GM12874 (cell line): ENCODE data around the gene KCNH2.

Experiments
- TF ChIP-seq, protein P1 (sequence below): IDR thresholded peaks from 2 replicates; pipeline ENCODE4 v1.5.1; 2011; ENCODE audit warnings: low read depth, mild to moderate bottlenecking, control low read depth, low read length, moderate library complexity; ENCODE audit not compliant: insufficient read depth

Gene KCNH2

DNA sequence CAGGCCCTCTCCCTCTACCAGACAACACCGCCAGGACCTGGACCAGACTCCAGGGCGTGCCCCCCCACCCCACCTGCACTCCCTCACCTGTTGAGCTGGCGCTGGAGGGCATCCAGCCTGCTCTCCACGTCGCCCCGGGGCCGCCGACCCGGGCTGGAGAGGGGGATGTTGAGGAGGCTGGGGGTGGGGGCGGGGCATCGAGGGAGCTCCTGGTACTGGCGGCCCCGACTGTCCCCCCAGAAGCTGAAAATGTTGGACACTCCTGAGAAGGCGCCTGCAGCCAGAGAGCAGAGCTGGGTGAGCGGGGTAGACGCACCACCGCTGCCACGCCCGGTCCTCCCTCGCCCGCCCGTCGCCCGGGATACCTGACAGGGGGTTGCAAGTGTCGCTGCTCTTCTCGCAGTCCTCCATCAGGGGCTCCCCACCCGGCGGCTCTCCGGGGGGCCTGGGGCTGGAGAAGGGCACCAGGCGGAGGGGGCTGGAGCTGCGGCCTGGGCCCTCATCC is 30.8 kb downstream of the KCNH2 start:
- TF ChIP-seq, protein P1, sequence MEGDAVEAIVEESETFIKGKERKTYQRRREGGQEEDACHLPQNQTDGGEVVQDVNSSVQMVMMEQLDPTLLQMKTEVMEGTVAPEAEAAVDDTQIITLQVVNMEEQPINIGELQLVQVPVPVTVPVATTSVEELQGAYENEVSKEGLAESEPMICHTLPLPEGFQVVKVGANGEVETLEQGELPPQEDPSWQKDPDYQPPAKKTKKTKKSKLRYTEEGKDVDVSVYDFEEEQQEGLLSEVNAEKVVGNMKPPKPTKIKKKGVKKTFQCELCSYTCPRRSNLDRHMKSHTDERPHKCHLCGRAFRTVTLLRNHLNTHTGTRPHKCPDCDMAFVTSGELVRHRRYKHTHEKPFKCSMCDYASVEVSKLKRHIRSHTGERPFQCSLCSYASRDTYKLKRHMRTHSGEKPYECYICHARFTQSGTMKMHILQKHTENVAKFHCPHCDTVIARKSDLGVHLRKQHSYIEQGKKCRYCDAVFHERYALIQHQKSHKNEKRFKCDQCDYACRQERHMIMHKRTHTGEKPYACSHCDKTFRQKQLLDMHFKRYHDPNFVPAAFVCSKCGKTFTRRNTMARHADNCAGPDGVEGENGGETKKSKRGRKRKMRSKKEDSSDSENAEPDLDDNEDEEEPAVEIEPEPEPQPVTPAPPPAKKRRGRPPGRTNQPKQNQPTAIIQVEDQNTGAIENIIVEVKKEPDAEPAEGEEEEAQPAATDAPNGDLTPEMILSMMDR: no peak

DNA sequence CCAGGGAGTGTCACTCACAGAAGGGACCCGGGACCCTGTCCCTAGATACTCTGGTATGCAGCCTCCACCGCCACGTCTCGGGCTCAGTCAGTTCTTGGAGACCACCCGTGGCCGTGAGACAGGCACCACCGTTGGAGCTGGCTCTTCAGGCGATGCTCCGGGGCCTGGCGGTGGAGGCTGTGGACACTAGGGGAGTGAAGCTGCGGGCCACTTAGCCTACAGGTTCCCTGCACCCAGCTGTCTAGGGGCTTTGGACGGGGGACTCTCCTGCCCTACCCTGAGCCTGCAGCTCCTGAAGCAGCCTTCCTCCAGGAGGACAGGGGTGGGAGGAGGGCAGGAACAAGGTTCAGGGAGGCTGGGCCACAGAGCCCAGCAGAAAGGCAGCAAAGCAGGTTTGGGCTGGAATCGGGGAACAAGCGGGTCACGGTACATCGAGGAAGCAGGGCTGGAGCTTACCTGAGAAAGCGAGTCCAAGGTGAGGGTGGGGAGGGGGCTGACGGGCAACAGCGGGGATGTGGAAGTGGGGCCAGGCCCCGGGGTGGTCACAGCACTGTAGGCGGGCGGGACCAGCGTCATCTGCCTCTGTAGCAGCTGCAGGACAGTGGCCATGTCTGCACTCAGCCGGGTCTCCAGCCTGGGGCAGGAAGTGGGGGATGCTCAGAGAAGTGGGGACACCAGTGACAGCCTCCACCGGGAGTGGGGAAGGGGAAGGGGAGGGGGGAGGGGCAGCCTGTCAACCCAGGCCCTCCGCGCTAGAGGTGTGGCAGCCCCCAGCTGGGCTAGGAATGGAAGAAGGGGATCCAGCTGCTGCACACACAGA is 31.5 kb downstream of the KCNH2 start:
- TF ChIP-seq, protein P1: no peak

DNA sequence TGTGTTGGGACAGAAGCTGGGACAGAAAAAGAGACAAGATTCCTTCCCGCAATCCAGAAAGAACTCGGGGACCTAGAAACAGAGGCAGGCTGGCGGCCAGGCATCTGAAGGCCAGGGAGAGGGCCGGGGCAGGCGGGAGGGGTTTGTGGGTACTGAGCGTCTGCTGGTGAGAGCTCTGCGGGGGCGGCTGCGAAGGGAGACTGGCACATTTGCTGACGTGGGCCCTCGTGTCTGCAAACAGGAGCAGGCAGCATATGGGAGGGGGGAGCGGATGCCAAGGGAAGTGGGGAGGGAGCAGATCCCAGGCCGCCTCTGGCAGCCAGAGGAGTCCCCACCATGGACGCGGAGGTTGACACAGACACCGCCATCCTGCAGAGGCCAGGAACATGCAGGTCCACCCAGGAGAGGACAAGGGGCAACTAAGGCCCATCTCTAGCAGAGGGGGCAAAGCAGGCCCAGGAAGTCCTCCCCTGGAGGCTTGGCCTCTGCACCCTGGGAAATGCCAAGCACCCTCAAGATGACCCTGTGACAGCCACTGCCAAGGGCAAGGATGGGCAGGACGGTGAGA is 32.2 kb downstream of the KCNH2 start:
- TF ChIP-seq, protein P1: no peak

DNA sequence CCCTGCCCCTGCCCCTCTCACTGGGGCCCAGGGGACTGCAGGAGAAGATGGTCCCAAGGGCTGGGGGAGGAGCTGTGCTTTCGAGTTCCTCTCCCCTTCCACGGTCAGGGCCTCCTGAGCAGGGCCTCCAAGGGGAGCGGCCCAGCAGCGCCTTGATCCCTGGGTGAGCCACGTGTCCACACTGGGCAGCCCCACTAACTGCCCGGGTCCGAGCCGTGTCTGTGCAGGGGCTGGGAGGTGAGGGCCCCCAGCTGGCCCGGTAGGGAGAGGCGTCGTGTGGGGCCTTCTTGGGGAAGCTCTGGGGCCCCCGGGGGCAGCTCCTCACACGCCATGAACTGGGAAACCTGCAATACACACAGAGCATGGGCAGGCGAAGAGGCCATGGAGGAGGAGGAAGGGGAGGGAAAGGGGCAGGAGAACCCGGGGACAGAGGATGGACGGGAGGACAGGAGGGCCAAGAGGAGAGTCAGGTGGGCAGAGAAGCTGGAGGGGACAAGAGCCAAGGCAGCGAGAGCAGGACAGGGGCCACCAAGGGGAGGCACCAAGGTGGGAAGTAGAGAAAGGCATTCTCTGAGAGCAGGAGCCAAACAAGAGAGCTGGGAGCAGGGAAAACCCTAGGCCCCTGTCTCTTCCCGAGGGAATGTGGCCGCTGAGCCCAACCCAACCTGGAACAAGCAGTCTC is 32.8 kb downstream of the KCNH2 start:
- TF ChIP-seq, protein P1: no peak

DNA sequence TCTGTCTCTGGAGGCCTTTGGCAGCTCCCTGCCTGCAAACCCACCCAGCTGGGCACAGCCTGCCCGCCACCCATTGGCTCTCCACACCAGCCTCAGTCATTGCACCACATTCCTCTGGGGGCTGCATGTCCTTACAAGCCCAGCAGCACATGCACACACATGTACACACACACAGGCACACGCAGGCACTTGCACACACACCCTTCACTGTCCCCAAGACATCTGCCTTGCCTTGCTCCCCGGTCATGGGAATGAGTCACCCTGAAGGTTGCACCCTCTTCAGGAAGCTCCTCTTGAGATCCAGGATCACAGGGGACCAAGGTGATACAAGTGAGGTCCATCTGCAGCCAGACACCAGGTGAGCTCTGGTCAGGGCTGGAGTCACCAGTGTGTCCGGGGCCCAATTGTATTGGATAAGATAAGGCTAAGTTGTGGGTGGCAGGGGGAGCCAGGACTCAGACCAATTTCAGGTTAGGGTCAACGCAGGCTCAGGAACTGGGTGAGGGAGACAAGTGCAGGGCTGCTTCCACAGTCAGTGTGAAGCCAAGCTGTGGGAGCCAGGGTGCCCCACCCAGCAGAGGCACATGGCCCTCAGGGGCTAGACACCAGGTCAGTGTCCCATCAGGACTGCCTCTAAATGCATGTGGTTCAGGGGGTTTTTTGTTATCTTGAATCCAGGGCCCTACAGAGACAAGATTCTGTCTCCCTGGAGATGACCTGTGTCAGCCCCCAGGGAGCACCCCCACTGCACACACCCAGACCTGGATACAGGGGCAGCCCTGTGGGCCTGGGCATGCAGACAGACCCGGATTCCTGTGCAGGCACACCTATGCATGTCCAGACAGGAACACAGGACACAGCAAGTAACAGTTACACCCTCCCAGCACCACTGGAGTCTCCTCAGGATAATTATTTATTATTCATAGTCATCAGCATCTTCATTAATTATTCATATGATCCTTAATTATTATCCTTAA is 33.8 kb downstream of the KCNH2 start:
- TF ChIP-seq, protein P1: no peak

DNA sequence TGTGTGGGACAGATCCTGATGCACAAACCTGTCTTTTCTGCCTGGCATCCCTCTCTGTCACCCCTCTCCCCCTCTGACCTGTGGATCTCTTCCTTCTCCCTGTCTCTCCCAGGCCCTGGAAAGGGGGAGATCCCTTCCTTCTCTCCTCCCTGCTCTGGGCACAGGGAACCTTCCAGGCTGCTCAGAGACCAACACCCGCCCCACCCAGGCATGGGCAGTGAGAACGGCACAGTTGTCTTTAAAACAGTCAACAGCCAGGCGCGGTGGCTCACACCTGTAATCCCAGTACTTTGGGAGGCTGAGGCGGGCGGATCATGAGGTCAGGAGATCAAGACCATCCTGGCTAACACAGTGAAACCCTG is 34.7 kb downstream of the KCNH2 start:
- TF ChIP-seq, protein P1: no peak
